ENCODE data around the gene RASA3. TPM values are rescaled to one million over a fixed set of nuclear protein-coding genes. Genes with fewer than 3 reads are reported as not detected.
A peak's percentile ranks its signal among the peaks of the same experiment; 100 is the strongest.

The RASA3 gene
- total and polyA plus RNA-seq, 2 donors (not counting 3 experiments of a cell fraction or from before 2014, with no cell fraction given): 26.5 to 53.8 TPM

GRCh38 chr13:114162533-114162922 is 30.1 kb upstream of the RASA3 start:
- BruUV-seq (replicated peaks): no TSS peak
- no peaks in the 10 kb centered on the region for H3K9me3 ChIP-seq (replicated peaks; ENCODE audit: control insufficient read depth, insufficient read depth, low read length)
- H3K27me3 ChIP-seq (ENCODE audit: control insufficient read depth in 2 of 2, insufficient read depth in 2 of 2, low read length in 2 of 2): peaks cover 4 to 9% of the 10 kb centered on the region in 2 experiments
- H3K4me3 ChIP-seq (replicated peaks in 1 of 3; ENCODE audit: insufficient read depth in 1 of 3, low read depth in 1 of 3, low read length in 3 of 3): no peak overlapping the region
- FAIRE-seq (no peak), DNase-seq (ENCODE audit: low read depth, low spot score) (no peak)
- H3K9ac ChIP-seq (replicated peaks; ENCODE audit: extremely low read depth, insufficient read depth, low read length): no peak overlapping the region
- H2AFZ ChIP-seq (ENCODE audit: low read depth, low read length): peak overlapping the region; percentile 28
- no peaks in the 10 kb centered on the region for H3K79me2 ChIP-seq (ENCODE audit: control insufficient read depth, insufficient read depth, low read length)
- intact Hi-C loops (cut with micrococcal nuclease) (loop anchor here (1.0 kb wide), 1 partner anchor 57 kb away; no protein-coding TSS in a partner anchor), dilution Hi-C loops (cut with MboI; ENCODE audit: extremely low pct_ligation_motif_present, low sequenced_read_pairs) (no loop called here)
- no peaks in the 10 kb centered on the region for H3K9me1 ChIP-seq (replicated peaks; ENCODE audit: control insufficient read depth, extremely low read depth, insufficient read depth, low read length)
- POLR2A ChIA-PET: no interaction called here
- H3K27ac ChIP-seq (ENCODE audit: insufficient read depth, low read depth, low read length): no peak overlapping the region
- no peaks in the 10 kb centered on the region for H4K20me1 ChIP-seq (replicated peaks; ENCODE audit: control insufficient read depth, extremely low read depth, insufficient read depth, low read length)
- H3K4me2 ChIP-seq (ENCODE audit: insufficient read depth, low read length): peak overlapping the region; percentile 18
- peaks cover 25% of the 10 kb centered on the region for H3K4me1 ChIP-seq (ENCODE audit: control insufficient read depth, extremely low read depth, insufficient read depth, low read length)
- CTCF ChIA-PET: interaction anchor here (1.1 to 1.6 kb wide), 6 partner anchors 13 to 64 kb away, joined by 3 to 9 read pairs (median 4); no protein-coding TSS in a partner anchor
- no peaks in the 10 kb centered on the region for H3K36me3 ChIP-seq (ENCODE audit: control insufficient read depth in 2 of 2, extremely low read depth in 1 of 2, insufficient read depth in 2 of 2, low read length in 2 of 2)
- TF ChIP-seq FOS (IDR thresholded peaks at IDR 0.05; ENCODE audit: borderline replicate concordance, insufficient read depth, low read length) (no peak), CTCF (IDR thresholded peaks at IDR 0.05; ENCODE audit: extremely low read depth in 1 of 2, insufficient read depth in 1 of 2, low read depth in 1 of 2, low read length in 2 of 2) (no peak), MAX (IDR thresholded peaks at IDR 0.05; ENCODE audit: insufficient read depth, insufficient read length) (no peak), JUN (IDR thresholded peaks at IDR 0.05; ENCODE audit: borderline replicate concordance, insufficient read depth, insufficient read length, low read depth) (no peak), GATA2 (IDR thresholded peaks at IDR 0.05; ENCODE audit: insufficient read depth, insufficient read length, low read depth, low read length) (no peak), MYC (IDR thresholded peaks at IDR 0.05; ENCODE audit: low read depth, low read length) (no peak), POLR2A (IDR thresholded peaks at IDR 0.05; ENCODE audit: low read depth, low read length) (no peak), POLR2AphosphoS5 (IDR thresholded peaks at IDR 0.05; ENCODE audit: insufficient read depth, low read depth, low read length) (no peak), EZH2 (IDR thresholded peaks at IDR 0.05; ENCODE audit: borderline replicate concordance, low read depth, low read length, severe bottlenecking) (no peak)

Measured in endothelial cell of umbilical vein (primary cell).